Femur (tissue), 1 donor: ENCODE measurements around the gene ASTN2.

Experiments
- DNase-seq: peaks from one replicate; pipeline ENCODE4 v3.0.0-alpha.2; 2017

ASTN2 gene

DNA sequence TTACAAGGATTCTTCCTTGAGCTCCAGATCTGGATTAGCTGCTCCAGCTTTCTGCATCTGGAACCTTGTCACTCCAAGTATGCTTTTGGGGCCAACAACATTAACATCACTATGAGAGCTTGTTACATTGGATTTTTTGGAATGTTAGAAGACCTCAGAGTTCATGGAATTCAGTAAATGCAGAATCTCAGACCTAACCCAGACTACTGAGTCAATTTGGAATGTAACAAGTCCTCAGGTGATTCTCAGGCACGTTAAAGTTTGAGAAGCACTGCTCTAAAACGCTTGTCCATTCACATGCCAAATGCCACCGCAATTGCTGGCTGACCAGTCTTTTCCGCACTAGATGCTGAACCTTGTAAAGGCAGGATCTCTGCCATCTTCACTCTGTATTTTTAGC is 979.2 kb downstream of the ASTN2 start:
- DNase-seq = no peak

DNA sequence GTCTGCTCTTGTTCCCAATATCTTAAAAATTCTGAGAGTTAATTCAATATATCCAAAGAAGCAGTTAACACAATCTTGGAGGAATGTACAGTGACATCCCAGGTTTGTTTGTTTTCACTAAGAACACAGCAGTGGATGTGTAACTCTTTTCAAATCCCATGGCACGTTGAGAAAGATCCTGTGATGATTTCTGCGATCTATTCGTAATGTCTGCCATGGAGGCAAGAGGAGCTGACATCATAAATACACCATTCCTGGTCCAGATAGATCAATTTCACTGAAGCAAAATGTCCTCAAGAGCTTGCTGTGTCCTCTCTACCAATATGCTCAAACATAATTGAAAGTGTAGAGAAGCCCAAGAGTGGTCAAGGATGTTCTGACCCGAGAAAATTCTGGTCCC is 980.5 kb downstream of the ASTN2 start:
- DNase-seq = no peak

DNA sequence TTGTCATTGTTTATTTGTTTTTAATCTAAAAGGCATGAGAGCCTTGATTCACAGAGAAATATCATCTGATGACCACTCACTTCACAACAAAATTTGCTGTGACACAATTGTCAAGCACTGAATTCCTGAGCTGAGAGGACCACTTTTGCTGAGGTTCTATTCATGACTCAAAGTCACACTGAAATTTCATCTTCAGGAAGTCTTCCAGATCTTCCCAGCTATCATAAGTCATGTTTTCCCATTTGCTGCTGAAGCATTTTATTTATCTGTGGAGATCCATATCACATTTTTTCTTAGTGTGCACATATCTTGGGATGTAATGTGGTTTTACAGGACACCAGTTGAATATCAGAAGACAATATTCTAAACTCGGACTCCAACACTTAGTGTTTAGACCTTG is 982.8 kb downstream of the ASTN2 start:
- no peak for DNase-seq

DNA sequence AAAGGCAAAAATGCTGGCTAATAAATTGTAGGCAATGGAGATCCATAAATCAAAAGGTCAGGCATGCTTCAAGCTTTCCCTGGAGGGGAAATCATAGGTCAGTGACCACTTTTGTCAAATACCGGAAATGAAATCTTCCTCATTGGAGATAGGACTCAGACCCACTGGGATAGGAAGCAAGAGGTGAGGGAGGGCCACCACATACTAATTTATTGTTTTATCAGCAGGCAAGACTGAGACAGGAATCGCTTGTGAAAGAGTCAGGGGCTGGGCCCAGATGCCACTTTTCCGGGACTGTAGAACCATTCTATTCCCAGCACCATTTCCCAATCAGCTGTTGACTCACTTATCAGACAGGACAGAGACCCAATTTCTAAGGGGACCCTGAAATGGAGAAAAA is 984.0 kb downstream of the ASTN2 start:
- no peak for DNase-seq

DNA sequence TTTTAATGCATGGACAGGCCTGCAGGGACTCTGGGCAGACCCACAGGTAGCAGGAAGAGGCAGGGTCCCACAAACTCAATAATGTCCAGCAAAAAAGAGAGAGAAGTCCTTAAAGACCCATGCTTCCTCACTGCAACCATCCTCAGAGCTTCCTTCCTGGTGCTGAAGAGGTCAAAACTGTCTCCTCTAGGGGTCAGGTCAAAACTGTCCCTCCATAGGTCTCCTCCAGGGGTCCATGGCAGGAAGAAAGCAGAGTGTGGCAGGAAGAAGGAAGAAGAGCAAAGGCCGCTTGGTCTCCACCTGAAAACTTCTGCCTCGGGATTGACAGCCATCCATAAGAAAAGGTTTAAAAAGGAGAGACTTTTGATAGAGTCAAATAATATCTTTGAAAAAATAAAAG is 989.6 kb downstream of the ASTN2 start:
- no peak for DNase-seq

DNA sequence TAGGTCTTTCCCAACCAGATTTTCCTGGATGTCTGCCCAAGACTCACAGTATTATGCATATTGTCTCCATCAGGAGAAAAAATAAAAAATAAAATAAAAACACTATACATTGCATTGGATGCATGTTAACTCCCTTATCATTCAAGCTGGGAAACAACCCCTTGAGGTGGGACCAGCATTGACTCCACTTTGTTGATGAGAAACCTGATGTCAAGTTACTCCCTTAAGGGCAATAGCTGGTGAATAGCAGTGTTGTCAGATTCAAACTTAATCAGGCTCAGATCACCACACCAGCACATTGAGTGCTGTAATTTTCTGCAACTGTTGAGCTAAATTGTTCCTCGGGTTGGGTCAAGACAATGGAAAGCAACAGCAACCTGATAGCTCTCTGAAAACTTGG is 991.7 kb downstream of the ASTN2 start:
- no peak for DNase-seq

DNA sequence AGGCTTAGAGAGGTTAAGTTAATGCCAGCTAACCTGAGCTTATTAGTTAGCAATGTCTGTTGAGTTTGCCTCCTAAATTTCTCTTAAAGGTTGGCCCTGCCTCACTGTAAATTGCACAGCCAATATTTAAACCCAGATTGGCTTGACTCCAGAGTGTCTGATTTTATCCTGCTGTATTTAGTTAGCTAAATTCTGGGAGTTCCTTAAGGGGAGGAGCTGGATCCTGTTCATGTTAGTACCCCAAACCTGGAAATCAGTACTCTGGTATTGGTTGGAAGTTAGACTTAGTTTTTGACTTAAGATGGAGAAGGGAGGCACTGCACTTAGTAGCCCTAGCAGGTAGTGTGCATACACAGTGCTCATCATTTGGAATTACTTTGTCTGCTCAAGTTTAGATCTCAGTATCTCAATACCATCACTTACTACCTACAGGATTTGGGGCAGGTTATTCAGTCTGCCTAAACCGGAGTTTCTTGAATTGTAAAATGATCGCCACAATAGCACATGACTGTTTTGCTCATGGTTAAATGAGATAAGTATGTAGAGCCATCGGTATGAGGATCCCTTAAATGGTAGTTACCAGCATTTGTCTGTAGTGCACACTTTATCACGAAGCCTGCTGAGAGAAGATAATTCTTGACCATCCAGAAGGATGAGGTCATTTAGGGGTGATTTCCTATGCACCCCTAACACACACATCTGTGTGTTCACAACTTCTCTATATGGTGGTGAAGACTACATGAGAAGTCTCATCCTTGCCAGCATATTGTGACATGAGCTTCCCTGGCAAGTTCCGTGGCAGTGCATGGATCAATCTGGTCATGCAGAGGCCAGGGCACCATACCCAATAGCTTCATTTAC is 992.5 kb downstream of the ASTN2 start:
- DNase-seq = no peak

DNA sequence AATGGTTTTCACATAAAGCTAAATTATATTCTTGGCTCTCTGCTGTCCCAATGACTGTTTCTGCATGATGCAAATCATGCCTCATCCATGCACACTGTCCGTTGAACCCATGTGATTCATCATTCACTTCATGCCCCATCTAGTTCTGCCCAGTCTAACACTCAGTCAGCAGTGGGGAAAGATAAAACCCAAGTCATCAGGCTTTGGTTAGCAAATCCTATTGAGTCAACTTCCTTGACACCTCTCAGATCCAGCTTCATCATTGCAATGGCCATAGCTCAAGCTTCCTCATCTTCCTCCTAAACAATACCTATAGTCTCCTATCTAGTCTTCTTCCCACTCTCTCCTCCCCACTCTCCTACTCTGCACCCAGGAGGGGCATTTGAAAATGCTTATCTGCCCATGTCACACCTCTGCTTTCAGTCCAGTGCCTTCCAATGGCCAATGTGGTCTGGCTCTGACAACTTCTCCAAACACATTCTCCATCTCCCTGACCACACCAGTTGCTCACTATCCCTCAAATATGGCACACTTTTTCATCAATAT is 993.8 kb downstream of the ASTN2 start:
- DNase-seq = no peak

DNA sequence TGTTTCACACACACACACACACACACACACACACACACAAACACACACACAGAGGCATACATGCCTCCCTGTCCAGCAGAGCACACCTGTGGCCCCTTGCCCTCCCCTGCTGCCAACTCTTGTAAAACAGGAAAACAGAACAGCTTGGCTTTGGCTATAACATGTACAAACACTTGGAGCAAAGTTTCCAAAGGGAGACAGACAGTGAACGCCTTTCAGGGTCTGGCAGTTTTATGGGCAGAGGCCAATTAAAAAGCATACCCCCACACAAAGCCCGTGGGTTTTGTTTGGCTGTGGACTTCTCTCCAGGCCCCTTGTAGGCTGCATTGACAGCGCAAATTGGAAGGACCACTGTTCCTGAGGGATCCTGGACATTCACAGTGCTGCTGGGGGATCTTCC is 995.7 kb downstream of the ASTN2 start:
- DNase-seq = no peak

DNA sequence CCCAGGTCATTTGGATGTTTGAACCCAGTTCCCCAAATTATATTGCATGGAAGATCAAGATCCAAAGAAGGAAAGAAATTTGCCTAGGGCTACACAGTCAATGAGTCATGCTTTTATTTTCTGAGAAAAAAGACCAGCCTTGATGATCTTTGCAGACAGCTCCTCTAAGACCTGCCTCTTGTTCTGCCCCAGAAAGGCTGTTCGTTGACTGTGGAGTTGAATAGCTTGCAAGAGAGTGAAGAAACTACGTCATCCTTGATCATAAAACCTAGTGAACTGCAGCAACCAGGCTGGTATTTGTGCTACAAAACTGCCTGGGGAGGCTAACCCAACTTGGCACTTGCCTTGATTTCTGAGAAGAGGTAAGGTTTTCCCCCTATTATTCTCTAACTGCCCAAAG is 997.4 kb downstream of the ASTN2 start:
- no peak for DNase-seq

DNA sequence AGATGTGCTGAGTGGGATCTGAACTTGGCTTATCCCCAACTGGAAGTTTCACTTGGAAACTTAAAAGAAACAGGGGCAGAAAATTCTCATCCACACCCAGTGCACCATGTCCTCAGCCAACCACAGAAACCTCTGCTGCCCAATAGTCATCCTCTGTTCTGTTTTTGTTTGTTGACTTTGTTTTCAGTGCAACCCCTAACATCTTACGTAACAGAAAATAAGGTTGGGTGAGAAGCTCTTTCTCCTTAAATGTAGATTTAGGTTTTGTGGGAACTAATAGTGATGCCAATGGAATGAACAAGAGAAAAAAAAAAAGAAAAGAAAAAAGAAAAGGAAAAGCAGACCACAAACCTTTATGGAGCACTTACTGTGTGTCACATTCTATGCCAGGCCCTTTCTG is 998.4 kb downstream of the ASTN2 start:
- DNase-seq = no peak

DNA sequence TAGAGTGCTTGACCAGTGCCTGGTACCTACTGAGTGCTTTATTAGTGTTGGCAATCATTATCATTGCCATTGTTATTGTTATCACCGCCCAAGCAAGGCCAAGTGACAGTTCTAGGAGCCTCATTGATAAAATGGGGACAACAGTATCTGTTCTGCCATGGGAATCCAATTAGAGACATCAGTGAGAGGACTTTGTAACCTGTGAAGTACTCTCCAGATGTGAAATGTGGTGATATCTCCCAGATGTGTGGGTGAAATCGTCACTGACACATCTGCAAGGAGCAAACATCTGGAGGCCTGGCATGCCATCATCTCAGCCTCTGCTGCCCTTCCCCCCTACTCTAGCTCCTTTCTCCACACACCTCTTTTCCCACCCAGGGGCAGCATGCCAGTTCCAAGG is 1000.5 kb downstream of the ASTN2 start:
- no peak for DNase-seq

DNA sequence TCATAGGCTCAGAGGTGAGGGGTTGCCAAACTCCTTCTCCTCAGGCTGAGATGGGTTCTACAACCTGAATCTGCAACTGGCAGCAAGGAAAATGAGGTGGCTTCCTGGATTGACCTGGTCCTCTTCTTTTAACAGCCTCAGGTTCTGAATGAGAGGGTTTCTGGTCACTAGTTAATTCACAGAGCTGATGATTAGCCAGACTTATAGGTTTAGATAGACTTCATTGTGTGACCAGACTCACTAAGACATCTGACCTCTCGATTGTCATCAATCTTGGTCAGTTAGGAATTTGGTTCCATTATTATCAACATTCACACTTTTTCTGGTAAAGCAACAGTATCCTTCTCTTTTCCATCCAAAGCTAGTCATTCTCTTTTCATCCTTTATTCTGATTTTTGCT is 1003.4 kb downstream of the ASTN2 start:
- no peak for DNase-seq

DNA sequence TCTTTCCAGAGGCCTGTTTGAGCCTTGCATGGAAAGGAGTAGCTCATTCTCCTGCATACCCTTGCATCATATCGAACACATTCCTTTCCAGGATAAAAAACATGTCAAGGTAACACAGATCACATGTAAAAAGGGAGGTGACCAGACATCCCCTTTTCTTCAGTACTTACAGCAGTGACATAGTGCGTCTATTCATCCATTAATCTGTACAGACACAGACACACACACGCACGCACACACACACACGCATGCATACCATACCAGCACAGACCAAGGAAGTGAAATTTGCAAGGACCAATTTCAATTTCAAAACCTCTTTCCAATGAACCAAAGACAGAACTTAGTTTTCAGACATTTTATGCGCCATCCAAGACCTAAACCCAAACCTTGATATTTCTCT is 1005.2 kb downstream of the ASTN2 start:
- no peak for DNase-seq

DNA sequence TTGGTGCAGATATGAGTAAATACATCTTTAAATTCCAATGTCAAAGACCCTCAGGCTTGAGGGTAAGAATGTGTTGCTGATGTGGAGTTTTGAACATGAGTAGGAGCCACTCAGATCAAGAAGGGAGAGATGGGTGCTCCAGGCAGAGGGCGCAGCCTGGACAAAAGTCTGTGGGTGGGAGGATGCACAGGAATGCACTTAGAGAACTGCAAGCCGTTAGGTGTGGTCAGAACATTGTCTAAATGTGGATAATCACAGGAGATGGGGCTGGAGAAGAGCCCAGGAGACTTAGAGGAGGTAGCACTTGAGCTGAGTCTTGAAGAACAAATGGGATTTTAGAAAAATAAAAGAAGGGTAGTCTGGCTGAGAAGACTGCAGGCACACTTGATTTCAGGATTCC is 1005.7 kb downstream of the ASTN2 start:
- no peak for DNase-seq

DNA sequence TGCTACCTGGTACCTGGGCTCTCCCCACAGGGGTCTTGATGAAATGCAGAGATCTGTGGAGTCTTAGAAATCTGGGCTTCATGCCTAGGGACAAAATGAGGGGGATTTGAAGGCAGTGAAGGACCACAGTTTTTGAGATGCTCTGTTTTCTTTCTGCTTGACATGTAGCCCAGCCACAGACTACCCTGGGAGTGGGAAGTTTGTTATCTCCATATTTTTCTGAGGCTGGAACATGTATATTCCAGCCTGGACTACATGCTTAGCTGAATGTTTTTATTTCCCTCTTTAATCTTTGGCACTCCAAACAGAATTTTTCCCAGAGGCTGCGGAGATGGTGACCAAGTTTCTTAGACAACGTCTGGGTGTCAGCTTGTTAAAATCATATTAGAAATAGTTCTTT is 1008.4 kb downstream of the ASTN2 start:
- DNase-seq = no peak

DNA sequence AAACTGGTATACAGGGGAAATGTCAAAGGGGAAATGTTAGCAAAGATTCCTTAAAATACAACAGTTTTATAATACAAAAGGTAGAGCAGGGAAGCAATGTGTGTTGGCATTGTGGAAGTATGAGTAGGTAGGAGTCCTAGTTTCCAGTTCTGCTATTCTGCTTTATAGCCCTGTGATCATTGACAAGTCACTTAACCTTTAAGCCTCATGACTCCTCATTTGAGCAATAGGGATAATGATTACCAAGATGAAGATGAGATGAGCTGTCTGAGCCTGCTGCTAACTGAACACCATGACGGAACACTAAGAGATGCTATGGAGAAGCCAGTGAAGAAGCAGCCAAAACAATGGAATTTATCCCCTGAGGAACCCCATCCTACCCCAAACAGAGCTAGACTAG is 1009.5 kb downstream of the ASTN2 start:
- no peak for DNase-seq

DNA sequence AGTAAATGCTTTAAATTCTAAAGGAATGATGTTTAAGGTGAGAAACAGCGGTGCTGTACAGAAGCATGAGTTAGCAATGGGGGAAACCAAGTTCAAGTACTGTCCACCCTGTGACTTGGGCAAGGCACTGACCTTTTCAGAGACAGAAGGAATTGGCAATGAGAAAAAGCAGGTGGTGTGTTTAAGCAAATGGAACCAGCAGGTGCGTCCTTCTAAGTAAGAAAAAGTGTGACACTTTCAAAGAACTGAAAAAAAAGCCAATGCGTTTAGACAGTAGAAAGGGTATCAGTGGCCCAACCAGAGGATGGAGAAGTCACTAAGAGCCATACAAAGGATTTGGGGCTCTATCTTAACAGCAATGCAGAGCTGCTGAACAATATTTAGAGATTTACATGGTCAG is 1010.6 kb downstream of the ASTN2 start:
- no peak for DNase-seq

DNA sequence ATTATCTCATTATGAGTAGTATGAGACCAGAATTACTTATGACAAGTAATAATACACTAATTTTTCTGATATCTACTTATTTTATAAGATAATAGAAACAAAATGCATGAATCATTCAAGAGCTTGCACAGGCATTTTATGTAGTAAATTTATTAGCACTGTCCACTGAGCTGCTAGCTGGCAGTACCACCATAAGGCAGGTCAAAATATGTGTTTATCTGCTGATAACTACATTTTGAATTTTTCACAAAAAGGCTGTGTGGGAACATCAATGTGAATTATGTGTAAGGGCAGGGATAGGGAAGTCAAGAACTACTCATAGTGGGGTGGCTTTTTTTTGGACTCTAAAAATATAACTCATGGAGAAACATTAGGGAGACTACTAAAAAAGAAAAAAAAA is 1011.7 kb downstream of the ASTN2 start:
- no peak for DNase-seq

DNA sequence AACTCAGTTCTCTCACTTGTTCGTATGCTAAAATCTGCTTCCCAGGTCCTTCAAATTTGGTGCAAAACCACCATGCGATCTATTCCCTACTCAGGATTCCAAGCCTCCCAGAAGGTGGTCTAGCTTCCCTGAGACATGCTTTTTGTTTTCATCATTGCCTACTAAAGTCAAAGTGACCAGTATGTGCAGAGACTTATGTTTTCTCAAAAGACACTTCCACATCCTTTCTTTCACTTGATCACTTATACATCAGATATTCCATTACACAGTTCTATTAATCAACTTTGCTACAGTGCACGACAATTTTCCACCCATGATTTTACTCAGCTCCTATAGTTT is 1019.2 kb downstream of the ASTN2 start:
- DNase-seq = no peak

DNA sequence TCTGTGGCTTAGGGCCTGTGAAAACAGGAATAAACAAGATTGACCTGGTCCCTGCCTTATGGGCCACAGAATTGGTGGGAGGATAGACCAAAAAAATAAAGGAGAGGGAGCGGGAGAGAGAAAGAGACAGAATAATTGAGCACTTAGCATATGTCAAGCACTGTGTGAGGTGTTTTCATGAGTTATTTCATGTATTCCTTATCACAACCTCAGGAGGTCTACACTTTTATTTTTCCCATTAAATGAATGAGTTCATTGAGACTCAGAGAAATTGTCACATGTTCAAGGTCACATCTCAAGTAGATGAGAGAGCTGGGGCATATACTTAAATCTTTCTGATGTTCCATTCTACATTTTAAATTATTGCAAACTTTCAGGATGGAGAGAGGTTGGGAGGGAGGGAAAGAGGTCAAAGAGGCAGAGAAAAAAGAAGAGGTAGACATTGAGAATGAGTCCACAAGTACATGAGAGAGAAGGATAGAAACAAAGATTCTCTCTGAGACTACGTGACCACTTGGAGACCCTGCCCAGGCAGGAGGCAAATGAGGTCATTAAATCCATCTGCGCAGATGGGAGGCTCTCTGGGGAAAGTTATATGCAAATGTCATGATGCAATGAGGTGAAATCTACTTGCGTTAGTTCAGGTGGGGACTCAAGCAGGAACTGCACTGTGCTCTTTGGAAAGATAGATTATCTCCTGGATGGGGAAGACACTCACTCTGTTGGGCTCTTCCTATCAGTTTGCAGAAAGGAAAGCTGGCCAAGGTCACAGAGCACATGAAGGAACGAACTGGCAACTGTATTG is 1019.8 kb downstream of the ASTN2 start:
- DNase-seq = no peak

DNA sequence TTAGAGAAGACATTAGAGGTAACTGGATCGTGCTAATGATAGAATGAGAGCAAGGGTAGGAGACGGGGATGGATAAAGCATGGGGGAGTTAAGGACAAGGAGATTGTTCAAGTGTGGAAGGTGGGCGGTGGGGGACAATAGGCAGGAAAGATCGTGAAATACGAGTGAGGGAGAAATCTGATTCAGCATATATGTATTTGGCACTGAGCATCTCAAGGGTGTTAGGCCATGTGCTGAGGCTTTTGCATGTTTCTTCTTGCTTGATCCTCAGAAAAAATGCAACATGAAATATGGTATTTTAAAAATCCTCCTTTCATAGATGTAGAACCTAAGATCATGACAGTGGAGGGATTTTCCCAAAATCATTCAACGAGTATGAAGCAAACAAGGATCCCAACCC is 1020.8 kb downstream of the ASTN2 start:
- DNase-seq = no peak

DNA sequence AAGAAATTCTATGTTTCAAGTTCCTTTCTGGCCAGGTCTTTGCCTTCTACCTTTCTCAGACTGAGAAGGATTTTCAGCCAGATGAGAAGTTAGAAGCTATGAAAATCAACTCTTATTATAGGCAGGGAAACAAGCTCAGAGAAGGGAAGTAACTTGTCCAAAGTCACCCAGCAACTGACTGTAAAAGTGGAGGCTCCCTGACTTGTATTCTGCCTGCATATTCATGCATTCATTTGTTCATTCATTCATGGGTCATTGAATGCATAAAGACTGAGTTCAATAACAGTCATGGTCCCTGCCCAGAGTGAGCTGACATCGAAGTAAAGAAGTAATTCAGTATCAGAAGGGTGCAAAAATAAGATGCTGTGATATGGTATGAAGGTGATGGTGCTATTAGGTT is 1021.7 kb downstream of the ASTN2 start:
- DNase-seq = no peak

DNA sequence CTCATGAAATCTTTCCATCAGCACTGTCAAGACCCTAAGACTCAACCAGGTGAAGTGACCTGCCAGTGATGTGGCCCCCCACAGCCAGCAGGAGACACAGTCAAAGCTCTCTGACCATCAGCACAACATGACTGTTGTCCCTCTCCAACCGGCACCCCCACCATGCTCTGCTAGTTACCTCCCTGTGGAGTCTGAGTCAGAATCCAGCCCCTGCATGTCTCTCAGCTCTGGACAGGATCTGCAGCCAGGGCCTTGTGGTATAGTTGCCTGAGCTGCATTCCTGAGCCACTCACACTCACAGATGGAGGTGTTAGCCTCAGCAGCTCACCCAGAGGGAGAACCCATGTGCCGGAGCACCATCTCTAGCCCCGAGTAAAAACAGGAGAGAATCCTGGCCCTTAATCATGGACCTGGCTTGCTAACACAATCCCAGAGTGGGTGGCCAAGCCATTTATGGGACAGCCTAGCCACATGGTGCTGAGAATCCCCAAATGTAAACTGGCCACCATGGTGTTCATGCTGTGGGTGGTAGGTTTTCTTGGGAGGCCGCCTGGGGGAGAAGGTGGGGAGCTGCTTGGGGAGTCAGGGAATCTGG is 1023.5 kb downstream of the ASTN2 start:
- no peak for DNase-seq
